Stimulated activated CD8-positive, alpha-beta memory T cell treated with anti-CD3 and anti-CD28 coated beads, Interleukin-7, amount 100 ng/mL, for 4 hours (primary cell): Measurements from ENCODE around the gene FAXC.
"Not testable (repeated sequence)": the region's sequence is repeated elsewhere in the genome, so short reads cannot be mapped to it uniquely, and the experiment has no call there.

Experiments used
- DNase-seq, 2 donors: peaks; one replicate each; pipeline ENCODE4 v3.0.0-alpha.2; 2020; ENCODE audit warnings: low read depth in 2 of 2

FAXC gene

GRCh38 chr6:99341862-99342455 lies 7.5 kb downstream of the FAXC start:
- DNase-seq, result no peak

DNA sequence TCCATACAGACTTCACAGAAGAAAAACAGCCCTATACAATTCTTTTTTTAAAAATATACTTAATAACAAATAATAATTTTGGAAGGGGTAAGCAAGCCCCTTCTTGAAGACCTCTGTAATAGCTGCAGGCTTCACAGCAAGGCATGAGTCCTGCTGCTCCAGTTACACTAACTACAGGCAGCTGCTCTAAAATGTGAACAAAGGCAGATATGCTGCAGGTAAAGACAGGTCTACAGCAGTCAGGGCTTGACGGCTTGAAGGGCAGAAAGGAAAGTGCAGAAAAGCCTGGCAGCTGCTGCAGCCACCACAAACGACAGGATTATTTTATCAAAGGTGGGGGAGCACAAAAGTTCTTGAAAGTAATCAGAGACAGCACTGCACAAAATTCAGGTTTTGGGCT lies 11.3 kb downstream of the FAXC start:
- no peak for DNase-seq

GRCh38 chr6:99335298-99335697 lies 14.2 kb downstream of the FAXC start:
- DNase-seq, result not testable (repeated sequence)

- DNase-seq, result no peak
These were observed 14.8 kb downstream of the FAXC start for GRCh38 chr6:99334526-99335127.

DNA sequence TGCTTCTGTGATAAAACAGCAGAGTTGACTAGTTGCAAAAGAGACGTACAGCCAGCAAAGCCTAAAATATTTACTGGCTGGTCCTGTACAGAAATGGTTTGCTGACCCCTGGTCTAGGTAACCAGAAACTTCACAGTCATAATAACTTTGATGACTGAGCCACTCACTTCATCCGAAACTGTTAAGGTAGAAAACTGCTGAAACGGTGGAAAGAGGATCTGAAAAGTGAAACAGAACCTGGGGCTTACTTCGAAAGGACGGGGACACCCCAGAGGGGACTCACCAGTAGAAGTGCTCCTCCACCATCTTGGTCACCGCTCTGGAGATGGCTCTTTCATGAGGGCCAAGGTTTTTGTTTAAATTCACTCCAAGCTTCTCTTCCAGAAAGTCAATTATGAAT lies 16.4 kb downstream of the FAXC start:
- no peak for DNase-seq

GRCh38 chr6:99331531-99331930 lies 17.9 kb downstream of the FAXC start:
- no peak for DNase-seq

DNA sequence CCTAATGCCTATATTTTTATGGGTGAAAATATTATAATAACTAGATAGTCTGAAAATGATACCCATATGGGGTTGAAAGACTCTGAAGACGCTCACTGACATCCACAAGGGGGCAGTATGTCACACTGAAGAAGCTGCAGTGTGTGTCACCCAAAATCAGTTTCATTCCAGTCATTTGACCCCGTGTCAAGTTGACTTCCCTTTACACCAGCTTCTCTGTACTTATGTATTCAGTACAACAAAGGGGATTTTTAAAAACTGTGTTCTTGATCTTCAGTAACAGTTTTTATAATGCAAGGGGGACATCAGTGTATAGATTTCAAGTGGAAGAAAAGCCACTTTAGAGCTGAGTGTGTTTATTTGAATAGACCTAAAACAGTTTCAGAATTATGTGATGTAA lies 19.3 kb downstream of the FAXC start:
- DNase-seq, result peak; percentile 21 to 33

DNA sequence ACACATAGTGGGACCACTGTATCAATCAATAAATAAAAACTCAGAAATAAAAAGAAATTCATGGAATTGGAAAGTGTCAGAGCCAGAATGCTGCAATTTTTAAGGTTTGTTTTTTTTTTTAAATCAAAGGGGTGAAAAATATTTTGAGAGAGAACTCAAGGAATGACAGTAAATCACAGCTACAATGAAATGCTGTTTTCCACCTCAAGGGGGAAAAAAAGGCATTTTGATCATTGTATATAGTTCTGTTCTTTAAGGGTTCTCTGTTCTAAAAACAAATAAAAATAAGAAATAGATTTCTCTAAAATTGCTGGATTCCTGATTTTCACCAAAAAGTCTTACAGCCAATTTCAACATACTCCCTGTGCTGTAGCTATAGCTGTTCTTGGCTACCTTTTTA lies 24.5 kb downstream of the FAXC start:
- DNase-seq, result no peak

DNA sequence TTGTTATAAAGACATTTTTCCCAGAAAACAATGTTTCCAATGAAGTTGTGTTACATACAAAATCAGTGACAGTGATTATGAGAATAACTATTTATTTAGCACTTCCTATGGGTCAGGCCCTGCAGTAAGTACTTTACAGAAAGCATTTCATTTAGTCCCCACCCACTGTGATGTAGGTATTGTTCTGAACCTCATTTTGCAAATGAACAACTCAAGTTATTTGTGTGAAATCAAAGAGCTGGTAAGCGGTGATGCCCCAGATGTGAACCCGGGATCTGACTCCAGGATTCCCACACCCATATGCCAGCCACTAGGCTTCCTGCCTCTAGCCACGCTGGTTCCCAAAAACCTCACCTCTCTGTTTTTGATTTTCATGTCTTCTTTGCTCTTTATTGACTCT lies 30.9 kb downstream of the FAXC start:
- no peak for DNase-seq

DNA sequence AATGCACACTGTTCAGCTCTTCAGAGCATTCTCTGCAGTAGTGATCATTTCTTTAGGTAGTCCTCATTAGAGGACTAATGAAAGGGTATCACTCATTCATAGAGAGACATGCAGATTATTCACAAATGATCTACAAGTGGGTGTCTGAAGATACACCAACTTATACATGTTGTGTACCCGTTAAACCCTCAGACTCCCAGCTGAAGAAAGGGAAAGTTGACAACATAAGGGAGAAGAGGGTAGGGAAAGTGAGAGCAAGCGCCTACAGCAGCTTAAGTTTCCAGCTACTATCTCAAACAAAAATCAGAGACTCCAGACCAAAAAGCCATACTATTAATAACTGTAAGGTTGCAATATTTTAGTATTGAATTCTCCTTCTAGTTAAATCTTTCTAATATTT lies 37.1 kb downstream of the FAXC start:
- DNase-seq, result no peak

DNA sequence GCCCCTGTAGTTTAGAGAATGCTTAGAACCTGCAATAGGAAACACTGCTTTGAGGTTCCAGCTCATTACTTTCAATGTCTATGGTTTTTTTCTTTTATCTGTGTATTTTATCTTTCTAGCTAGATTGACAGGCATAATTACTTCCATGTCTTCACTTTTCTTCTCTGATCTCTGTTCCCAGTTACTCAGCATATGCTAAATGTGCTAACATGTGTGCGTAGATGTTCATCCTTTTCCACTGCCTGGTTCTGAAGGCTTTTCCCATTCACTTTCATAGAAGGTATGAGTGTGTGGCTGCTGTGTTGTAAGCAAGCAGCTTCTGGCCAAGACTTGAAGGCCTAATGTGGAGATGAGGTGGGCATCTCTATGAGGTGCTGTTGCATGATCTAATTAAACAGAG lies 38.9 kb downstream of the FAXC start:
- no peak for DNase-seq

DNA sequence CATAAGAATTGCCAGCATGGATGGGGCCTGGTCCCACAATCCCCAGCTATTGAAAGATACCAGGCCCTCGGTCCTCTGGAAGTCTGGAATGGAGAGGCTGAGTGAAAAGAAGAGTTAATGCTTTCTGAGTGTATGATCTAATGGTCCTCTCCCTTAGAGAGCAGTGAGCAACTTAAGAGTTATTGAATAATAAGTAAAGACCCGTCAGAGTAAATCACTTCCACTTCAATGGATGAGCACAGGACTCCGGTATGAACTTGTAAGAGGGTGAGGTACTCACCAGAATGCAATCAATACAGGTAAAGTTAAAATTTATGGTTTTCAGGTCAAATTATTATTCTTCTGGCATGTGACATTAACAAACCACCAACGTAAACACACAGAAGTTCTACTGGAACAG lies 39.9 kb downstream of the FAXC start:
- no peak for DNase-seq

GRCh38 chr6:99308788-99309187 lies 40.7 kb downstream of the FAXC start:
- no peak for DNase-seq

- no peak for DNase-seq
These were observed 42.1 kb downstream of the FAXC start for GRCh38 chr6:99307295-99307907.

DNA sequence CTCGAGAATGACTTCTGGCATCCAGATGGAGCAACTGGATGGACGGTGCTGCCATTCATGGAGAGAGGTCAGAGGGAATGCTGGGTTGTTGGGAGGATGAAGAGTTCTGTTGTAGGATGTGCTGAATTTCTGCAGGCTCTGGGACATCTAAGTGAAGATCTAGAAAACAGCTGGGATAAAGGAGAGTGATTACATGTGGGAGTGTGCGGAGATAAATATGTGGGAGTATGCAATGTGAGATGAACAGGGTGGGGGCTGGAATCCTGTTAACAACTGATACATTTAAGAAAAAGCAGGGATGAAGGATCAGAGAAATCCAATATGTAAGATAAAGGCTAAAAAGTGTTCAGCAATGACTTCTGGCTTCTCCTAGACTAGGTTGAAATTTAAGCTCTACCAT lies 43.1 kb downstream of the FAXC start:
- no peak for DNase-seq

DNA sequence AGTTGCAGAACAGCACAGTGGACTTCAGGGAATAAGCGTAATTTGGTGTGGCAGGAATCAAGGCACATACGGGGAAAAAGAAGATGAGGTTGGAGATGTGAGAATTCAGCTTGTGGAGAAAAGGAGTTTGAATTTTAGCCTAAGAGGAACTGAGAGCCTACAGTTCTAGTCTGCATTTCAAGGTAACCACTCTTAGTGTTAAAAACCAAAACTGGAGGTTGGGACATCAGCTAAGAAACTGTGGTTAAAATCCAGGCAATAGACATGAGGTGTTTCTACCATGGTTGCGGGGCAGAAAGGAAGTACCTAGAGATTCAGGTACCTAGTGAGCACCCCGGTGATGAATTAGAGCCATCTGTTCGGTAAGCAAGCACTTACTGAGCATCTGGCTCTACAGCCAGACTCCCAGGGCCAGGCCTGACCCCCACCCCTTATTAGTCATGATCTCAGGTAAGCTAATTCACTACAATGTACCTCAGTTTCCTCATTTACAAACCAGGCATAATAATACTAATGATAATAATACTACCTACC lies 44.4 kb downstream of the FAXC start:
- DNase-seq, result no peak

- DNase-seq, result no peak
These were observed 52.1 kb downstream of the FAXC start for GRCh38 chr6:99297415-99297814.

GRCh38 chr6:99297006-99297405 lies 52.5 kb downstream of the FAXC start:
- DNase-seq, result no peak

GRCh38 chr6:99296261-99296660 lies 53.2 kb downstream of the FAXC start:
- no peak for DNase-seq

GRCh38 chr6:99295276-99295675 lies 54.2 kb downstream of the FAXC start:
- no peak for DNase-seq

DNA sequence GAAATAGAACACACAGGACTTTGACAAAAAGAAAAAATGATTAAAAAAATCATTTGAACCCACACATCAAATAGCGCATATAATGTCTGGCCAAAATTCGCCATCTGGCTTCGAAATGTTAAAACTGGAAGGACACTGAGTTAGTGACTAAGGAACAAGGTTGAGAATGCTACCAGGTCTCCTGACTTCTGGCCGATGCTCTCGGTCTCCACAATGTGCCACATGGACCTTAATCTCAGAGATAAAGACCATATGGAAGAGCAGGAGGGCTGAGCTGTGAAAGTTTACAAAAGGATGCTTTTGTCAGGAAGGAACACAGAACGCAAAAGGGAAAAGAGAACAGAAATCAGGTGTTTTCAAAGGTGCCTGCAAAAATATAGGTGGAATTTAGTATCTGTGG lies 54.7 kb downstream of the FAXC start:
- DNase-seq, result no peak

DNA sequence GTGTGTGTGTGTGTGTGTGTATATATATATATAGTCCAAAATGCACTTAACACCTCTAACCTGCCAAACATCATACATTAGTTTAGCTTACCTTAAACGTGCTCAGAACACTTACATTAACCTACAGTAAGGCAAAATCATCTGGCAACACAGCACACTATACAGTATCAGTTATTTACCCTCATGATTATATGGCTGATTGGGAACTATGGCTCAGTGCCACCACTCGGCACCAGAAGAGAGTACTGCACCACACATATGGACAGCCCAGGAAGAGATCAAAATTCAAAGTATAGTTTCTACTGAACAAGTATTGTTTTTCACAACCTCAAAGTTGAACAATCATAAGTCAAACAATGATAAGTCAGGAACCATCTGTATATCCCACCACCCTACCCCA lies 59.8 kb downstream of the FAXC start:
- no peak for DNase-seq

DNA sequence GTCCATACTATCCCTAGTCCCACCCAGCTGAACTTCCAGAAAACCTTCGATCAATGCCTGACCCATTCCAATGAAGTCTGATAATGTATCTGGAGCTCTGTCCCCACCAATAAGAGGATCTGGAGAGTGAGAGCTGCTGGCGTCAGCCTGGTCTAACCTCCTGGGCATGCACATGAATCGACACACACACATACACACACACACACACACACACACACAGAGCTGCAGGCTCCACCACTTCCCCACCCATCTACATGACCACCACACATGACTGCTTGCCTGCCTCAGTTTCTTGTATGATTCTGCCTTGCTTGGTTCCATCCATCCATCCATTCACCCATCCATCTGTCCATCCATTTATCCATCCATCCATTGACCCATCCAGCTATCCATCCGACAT lies 60.8 kb downstream of the FAXC start:
- no peak for DNase-seq
